K562 (cell line): ENCODE measurements around the gene GAL3ST1. TPM values are rescaled to one million over a fixed set of nuclear protein-coding genes. Genes with fewer than 3 reads are reported as not detected.

Source experiments
- ATAC-seq: fragments of 200-7000 bp; cut with Tn5 transposase; 3 replicates; pipeline ENCODE4 v1.9.1; 2020; ENCODE audit warnings: moderate library complexity
- BruUV-seq: library from RNA; stranded (reverse); fragments of 400-500 nt; replicated peaks from 2 replicates; lab custom pipeline; 2021; lab: Mats Ljungman, UMichigan
- CTCF ChIA-PET: fragments of 300-600 bp; formaldehyde crosslinking; extraction: SDS; loops from one replicate; lab custom pipeline; 2021; ENCODE audit warnings: low intra/inter-chr PET ratio; lab: Yijun Ruan, JAX
- POLR2A ChIA-PET: fragments of 300-600, 350-650 bp; sonication (Branson Sonifier 250); formaldehyde crosslinking; extraction: SDS; loops from one replicate; lab custom pipeline; 2021; ENCODE audit warnings: antibody characterized with exemption, inconsistent platforms; lab: Yijun Ruan, JAX
- DNase-seq, 4 experiments: peaks; one replicate each; pipeline versions ENCODE4 v3.0.0 to v3.0.0-alpha.2; 2011 to 2018; ENCODE audit warnings: low spot score in 3 of 4, mixed read lengths in 3 of 4; ENCODE audit errors: extremely low read depth in 1 of 4
- FAIRE-seq: peaks from 2 replicates; lab custom pipeline; 2011; peaks lifted over from hg19 to GRCh38; lab: Jason Lieb, UNC
- H2AFZ ChIP-seq: 2 replicates; pipeline ENCODE4 v1.6.0; 2011; ENCODE audit warnings: low read depth, low read length, control low read depth, inconsistent platforms
- H3K27ac ChIP-seq: fragments of 200-600 bp; 3 replicates; pipeline ENCODE4 v1.8.0; 2011; ENCODE audit warnings: low read depth, mild to moderate bottlenecking, control low read depth, inconsistent platforms, low read length, moderate library complexity, mixed read lengths; ENCODE audit errors: extremely low read depth
- H3K27me3 ChIP-seq, 2 experiments: fragments of 300-600 bp in 1 of 2; 2 replicates in 1 of 2; 3 replicates in 1 of 2; pipeline versions ENCODE4 v1.6.0 to v1.8.0; 2011; ENCODE audit warnings: inconsistent platforms in 2 of 2, low read length in 2 of 2, mild to moderate bottlenecking in 1 of 2, mixed read lengths in 1 of 2, moderate library complexity in 1 of 2; ENCODE audit not compliant: control insufficient read depth in 2 of 2, insufficient read depth in 2 of 2
- H3K36me3 ChIP-seq: fragments of 300-600 bp; 3 replicates; pipeline ENCODE4 v1.8.0; 2011; ENCODE audit warnings: mild to moderate bottlenecking, low read length, inconsistent platforms; ENCODE audit not compliant: control insufficient read depth, insufficient read depth
- H3K4me1 ChIP-seq, 2 experiments: fragments of 200-600 bp in 1 of 2; replicated peaks in 1 of 2; 2 replicates in 1 of 2; 3 replicates in 1 of 2; pipeline versions ENCODE4 v1.5.1 to v1.8.0; 2011; ENCODE audit warnings: inconsistent platforms in 2 of 2, low read length in 2 of 2, mild to moderate bottlenecking in 1 of 2, mixed read lengths in 1 of 2, moderate library complexity in 1 of 2; ENCODE audit not compliant: control insufficient read depth in 2 of 2, insufficient read depth in 2 of 2
- H3K4me2 ChIP-seq: 2 replicates; pipeline ENCODE4 v1.6.1; 2011; ENCODE audit warnings: low read length, control low read depth, inconsistent platforms, mixed read lengths; ENCODE audit not compliant: insufficient read depth
- H3K4me3 ChIP-seq: fragments of 200-600 bp; sonication (generic), shearing (Covaris generic); 2 replicates; pipeline ENCODE4 v1.5.1; 2016; ENCODE audit warnings: control low read depth, inconsistent platforms
- H3K79me2 ChIP-seq: fragments of 200-600 bp; 3 replicates; pipeline ENCODE4 v1.8.0; 2011; ENCODE audit warnings: low read length, inconsistent platforms; ENCODE audit not compliant: control insufficient read depth, insufficient read depth
- H3K9ac ChIP-seq, 2 experiments: 2 replicates each; pipeline versions ENCODE4 v1.6.0 to v1.6.1; 2011; ENCODE audit warnings: low read depth in 2 of 2, low read length in 2 of 2, control low read depth in 1 of 2, inconsistent platforms in 1 of 2, mild to moderate bottlenecking in 1 of 2, mixed read lengths in 1 of 2; ENCODE audit not compliant: insufficient read depth in 1 of 2
- H3K9me1 ChIP-seq: one replicate; pipeline ENCODE4 v1.6.0; 2011; ENCODE audit warnings: inconsistent platforms, mild to moderate bottlenecking, low read length, moderate library complexity; ENCODE audit not compliant: control insufficient read depth, insufficient read depth
- H3K9me3 ChIP-seq: replicated peaks from 2 replicates; pipeline ENCODE4 v1.5.1; 2011; ENCODE audit warnings: low read depth, low read length, inconsistent platforms; ENCODE audit not compliant: control insufficient read depth, insufficient read depth
- H4K20me1 ChIP-seq: replicated peaks from 2 replicates; pipeline ENCODE4 v1.6.1; 2011; ENCODE audit warnings: low read length, inconsistent platforms, mixed read lengths; ENCODE audit not compliant: control insufficient read depth, insufficient read depth
- CAMTA2 ChIP-seq: fragments of 250-450 bp; sonication (Bioruptor Pico); conservative IDR thresholded peaks from 2 replicates; pipeline ENCODE4 v1.5.1; 2022
- CBFA2T3 ChIP-seq: fragments of 450-650 bp; IDR thresholded peaks from 2 replicates; pipeline ENCODE4 v1.6.1; 2017
- CBX3 ChIP-seq, 2 experiments: IDR thresholded peaks; 1 replicate in 1 of 2; 2 replicates in 1 of 2; pipeline ENCODE4 v1.6.1; 2012; ENCODE audit warnings: inconsistent platforms in 2 of 2, low read length in 2 of 2, borderline replicate concordance in 1 of 2, control low read depth in 1 of 2
- EHMT2 ChIP-seq: fragments of 450-650 bp; IDR thresholded peaks from 2 replicates; pipeline ENCODE4 v1.6.1; 2018; ENCODE audit warnings: antibody characterized with exemption
- ESRRB ChIP-seq: fragments of 250-450 bp; sonication (Bioruptor Pico); IDR thresholded peaks from 2 replicates; pipeline ENCODE4 v1.5.0; 2020; ENCODE audit warnings: mild to moderate bottlenecking, moderate library complexity, borderline replicate concordance
- GTF2E2 ChIP-seq: fragments of 200-800 bp; sonication (Bioruptor generic); IDR thresholded peaks from 2 replicates; pipeline ENCODE4 v1.6.1; 2016; ENCODE audit warnings: missing genetic modification characterization, missing compliant biosample characterization
- HNRNPH1 ChIP-seq: fragments of 200-400 bp; formaldehyde crosslinking; optimal IDR thresholded peaks from 2 replicates; pipeline ENCODE3; 2017; ENCODE audit warnings: low read depth, mild to moderate bottlenecking, low read length, moderate library complexity
- HNRNPLL ChIP-seq: fragments of 200-400 bp; formaldehyde crosslinking; IDR thresholded peaks from 2 replicates; pipeline ENCODE4 v1.6.1; 2017; ENCODE audit warnings: low read length, low read depth, mild to moderate bottlenecking; ENCODE audit not compliant: poor library complexity, severe bottlenecking
- RAD21 ChIP-seq, 2 experiments: fragments of 250-450 bp in 1 of 2; fragments of 450-650 bp in 1 of 2; sonication (Bioruptor Pico) in 1 of 2; formaldehyde crosslinking in 1 of 2; IDR thresholded peaks in 1 of 2; conservative IDR thresholded peaks in 1 of 2; 2 replicates each; pipeline versions ENCODE4 v1.4.0 to v1.8.0; 2020 to 2022; ENCODE audit warnings: mild to moderate bottlenecking in 2 of 2, moderate library complexity in 1 of 2
- RERE ChIP-seq: sonication (generic); formaldehyde crosslinking; IDR thresholded peaks from 2 replicates; pipeline ENCODE4 v1.8.0; 2023; ENCODE audit warnings: missing genetic modification reagents, mild to moderate bottlenecking, borderline replicate concordance
- XRCC5 ChIP-seq: fragments of 200-400 bp; formaldehyde crosslinking; IDR thresholded peaks from 2 replicates; pipeline ENCODE4 v1.6.1; 2017; ENCODE audit warnings: low read depth, mild to moderate bottlenecking, low read length
- ZBTB17 ChIP-seq: fragments of 450-650 bp; formaldehyde crosslinking; IDR thresholded peaks from 2 replicates; pipeline ENCODE4 v1.4.0; 2020; ENCODE audit warnings: mild to moderate bottlenecking
- ZKSCAN8 ChIP-seq: fragments of 200-800 bp; sonication (Bioruptor generic); IDR thresholded peaks from 2 replicates; pipeline ENCODE4 v1.6.1; 2016; ENCODE audit warnings: missing genetic modification characterization, missing compliant biosample characterization
- ZNF695 ChIP-seq: fragments of 450-650 bp; formaldehyde crosslinking; IDR thresholded peaks from 2 replicates; pipeline ENCODE4 v1.4.0; 2020; ENCODE audit warnings: mild to moderate bottlenecking, moderate library complexity
- ZNF707 ChIP-seq: fragments of 250-450 bp; sonication (Bioruptor Pico); conservative IDR thresholded peaks from 2 replicates; pipeline ENCODE4 v1.8.0; 2022; ENCODE audit warnings: inconsistent platforms, mild to moderate bottlenecking, moderate library complexity
- WGBS: fragments of 100-300 bp; shearing (Covaris generic); methylation state at CpG from one replicate; pipeline ENCODE4 v1.1.6; 2016; ENCODE audit warnings: low coverage, mixed read lengths; ENCODE audit not compliant: insufficient coverage; ENCODE audit errors: missing lambda C conversion rate; 5-methylcytosine and 5-hydroxymethylcytosine counted together
- in situ Hi-C: fragments of 300-500 bp; cut with MboI; formaldehyde crosslinking; loops from 4 replicates; pipeline ENCODE4 v1.15.0; 2018; ENCODE audit warnings: inconsistent platforms, mixed read lengths
- intact Hi-C: fragments of 100-400 bp; cut with micrococcal nuclease; formaldehyde crosslinking; loops from 2 replicates; pipeline ENCODE4 v1.14.2; 2022
- polyA plus RNA-seq, 8 experiments: library from polyadenylated mRNA; depleted of rRNA in 4 of 8; stranded (reverse) in 5 of 8; unstranded in 3 of 8; fragments of >200 nt; fragmentation: Nextera tagmentation in 2 of 8; fragmentation: Illumina TruSeq in 1 of 8; extraction: Ambion mirVana in 2 of 8; extraction: Trizol in 1 of 8; gene quantifications; 2 replicates each; pipeline versions ENCODE4 v1.2.1 to v1.2.3, GENCODE V29; 2011 to 2014; ENCODE audit warnings: inconsistent platforms in 1 of 8, missing spikeins in 1 of 8
- total RNA-seq, 7 experiments: library from RNA; depleted of rRNA in 6 of 7; stranded (reverse); fragments of >200 nt in 6 of 7; fragmentation: Illumina TruSeq in 2 of 7; extraction: Trizol in 2 of 7; gene quantifications; 2 replicates each; pipeline versions ENCODE4 v1.2.1 to v1.2.3, GENCODE V29; 2011 to 2021; ENCODE audit warnings: low replicate concordance in 1 of 7

GAL3ST1 gene
- total and polyA plus RNA-seq, 9 of the 15 experiments (the other 6 are each of a cell fraction or from before 2014, with no cell fraction given), result 0.03 to 1.9 (median 0.33) TPM; not detected in 1

- FAIRE-seq, result no peak
- no peak overlapping the region for H3K4me3 ChIP-seq
- BruUV-seq, result no TSS peak
- no peaks in the 10 kb centered on the region for H3K9me1 ChIP-seq
- no peaks in the 10 kb centered on the region for H4K20me1 ChIP-seq
- no peak overlapping the region for H3K27ac ChIP-seq
- TF ChIP-seq RAD21 (CRISPR knock-in tag; conservative IDR thresholded peaks at IDR 0.05 in 1 of 2, IDR thresholded peaks at IDR 0.05 in 1 of 2) (no peak), ZNF695 (CRISPR knock-in tag) (no peak), RERE (CRISPR knock-in tag) (no peak), CAMTA2 (CRISPR knock-in tag) (no peak), HNRNPLL (no peak), HNRNPH1 (no peak), ZKSCAN8 (no peak), ZBTB17 (CRISPR knock-in tag) (no peak), ZNF707 (no peak), CBFA2T3 (no peak), EHMT2 (no peak), ESRRB (CRISPR knock-in tag) (no peak), GTF2E2 (tag) (no peak), CBX3 (IDR thresholded peaks at IDR 0.05; ENCODE audit: borderline replicate concordance in 1 of 2, low read length in 2 of 2) (no peak), XRCC5 (no peak)
- TF ChIP-seq, all 486 proteins: peak for 0
- Histone ChIP-seq H3K36me3 (no peaks in the 10 kb centered on the region), H3K4me2 (no peak overlapping the region), H3K79me2 (peaks cover 7% of the 10 kb centered on the region), H2AFZ (no peak overlapping the region), H3K27me3 (no peaks in the 10 kb centered on the region), H3K9ac (no peak overlapping the region), H3K4me1 (no peaks in the 10 kb centered on the region), H3K9me3 (no peaks in the 10 kb centered on the region)
- DNase-seq, result no peak
- ChIA-PET CTCF (no interaction called here), POLR2A (no interaction called here)
- no peak for ATAC-seq
- intact Hi-C loops, result no loop called here
- in situ Hi-C loops, result no loop called here
- WGBS, result 37% methylated on average over 2 of the region's 2 CpGs
These were observed 21.7 kb upstream of the GAL3ST1 start for GRCh38 chr22:30596199-30596598.
